Astrocyte of the cerebellum (primary cell): ENCODE data around the gene UBN1.

Experiments used
- DNase-seq: peaks from one replicate; pipeline ENCODE4 v3.0.0-alpha.2; 2011; ENCODE audit warnings: low read depth
- H3K4me3 ChIP-seq: 2 replicates; pipeline ENCODE4 v1.5.1; 2011; ENCODE audit warnings: mild to moderate bottlenecking, low read depth, low read length, moderate library complexity
- in situ Hi-C: cut with HindIII; loops from 2 replicates; pipeline ENCODE4 v1.10.0; 2017; ENCODE audit warnings: low sequenced_read_pairs
- TF ChIP-seq, protein P1 (sequence below): IDR thresholded peaks from 2 replicates; pipeline ENCODE4 v1.5.1; 2012; ENCODE audit warnings: low read length, low read depth, moderate library complexity, mild to moderate bottlenecking; ENCODE audit errors: missing control alignments

Gene UBN1, protein sequence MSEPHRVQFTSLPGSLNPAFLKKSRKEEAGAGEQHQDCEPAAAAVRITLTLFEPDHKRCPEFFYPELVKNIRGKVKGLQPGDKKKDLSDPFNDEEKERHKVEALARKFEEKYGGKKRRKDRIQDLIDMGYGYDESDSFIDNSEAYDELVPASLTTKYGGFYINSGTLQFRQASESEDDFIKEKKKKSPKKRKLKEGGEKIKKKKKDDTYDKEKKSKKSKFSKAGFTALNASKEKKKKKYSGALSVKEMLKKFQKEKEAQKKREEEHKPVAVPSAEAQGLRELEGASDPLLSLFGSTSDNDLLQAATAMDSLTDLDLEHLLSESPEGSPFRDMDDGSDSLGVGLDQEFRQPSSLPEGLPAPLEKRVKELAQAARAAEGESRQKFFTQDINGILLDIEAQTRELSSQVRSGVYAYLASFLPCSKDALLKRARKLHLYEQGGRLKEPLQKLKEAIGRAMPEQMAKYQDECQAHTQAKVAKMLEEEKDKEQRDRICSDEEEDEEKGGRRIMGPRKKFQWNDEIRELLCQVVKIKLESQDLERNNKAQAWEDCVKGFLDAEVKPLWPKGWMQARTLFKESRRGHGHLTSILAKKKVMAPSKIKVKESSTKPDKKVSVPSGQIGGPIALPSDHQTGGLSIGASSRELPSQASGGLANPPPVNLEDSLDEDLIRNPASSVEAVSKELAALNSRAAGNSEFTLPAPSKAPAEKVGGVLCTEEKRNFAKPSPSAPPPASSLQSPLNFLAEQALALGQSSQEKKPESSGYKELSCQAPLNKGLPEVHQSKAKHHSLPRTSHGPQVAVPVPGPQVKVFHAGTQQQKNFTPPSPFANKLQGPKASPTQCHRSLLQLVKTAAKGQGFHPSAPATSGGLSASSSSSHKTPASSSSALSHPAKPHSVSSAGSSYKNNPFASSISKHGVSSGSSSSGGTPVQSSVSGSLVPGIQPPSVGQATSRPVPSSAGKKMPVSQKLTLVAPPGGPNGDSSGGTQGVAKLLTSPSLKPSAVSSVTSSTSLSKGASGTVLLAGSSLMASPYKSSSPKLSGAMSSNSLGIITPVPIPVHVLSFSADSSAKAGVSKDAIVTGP (N-terminal part only)

DNA sequence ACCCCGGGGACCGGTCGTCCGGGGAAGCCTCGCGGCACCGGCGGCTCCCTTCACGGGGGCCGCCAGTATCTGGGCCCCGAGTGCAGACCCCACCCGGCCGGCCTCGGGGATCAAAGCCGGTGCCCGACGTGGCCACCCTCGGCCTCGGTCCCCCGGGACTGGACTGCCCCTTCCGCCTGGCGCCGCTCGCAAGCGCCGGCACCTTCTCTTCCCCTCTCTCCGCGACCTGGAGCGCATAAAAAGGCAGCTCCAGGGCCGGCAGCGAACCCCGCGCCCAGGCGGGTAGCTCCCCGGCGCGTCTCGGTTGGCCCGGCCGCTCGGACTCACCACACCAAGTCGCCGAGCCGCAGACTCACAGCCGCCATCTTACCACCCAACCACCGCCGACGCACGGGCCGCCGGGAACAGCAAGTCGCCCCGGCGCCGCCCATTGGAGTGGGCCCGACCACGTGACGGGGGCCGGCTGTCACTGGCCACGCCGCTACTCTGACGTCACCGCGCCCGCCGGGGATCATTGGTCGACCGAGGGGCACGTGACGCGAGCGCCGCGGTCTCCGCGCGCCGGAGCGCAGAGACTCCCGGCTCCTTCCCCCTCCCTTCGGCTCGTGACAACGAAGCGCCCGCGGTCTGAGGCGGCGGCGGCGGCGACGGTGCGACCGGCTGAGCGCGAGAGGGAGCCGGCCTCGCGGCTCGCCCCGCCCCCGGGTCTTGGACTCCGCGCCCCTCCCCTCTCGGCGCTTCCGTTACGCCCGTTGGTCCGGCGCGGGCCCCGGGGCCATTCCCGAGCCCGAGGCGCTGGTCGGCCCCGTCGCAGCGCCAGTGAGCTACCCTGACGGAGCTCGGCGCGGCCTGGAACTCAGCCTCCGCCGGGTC is at the start of gene UBN1, which contains the start of gene GLYR1:
Gene UBN1, plus strand, starts transcription at position 581 of the 873 bp plus-strand sequence. CDS start 5,437 bp downstream, outside the sequence.
Gene GLYR1, minus strand, starts transcription at position 388 of the 873 bp plus-strand sequence. Its CDS starts 23 bp downstream, at position 365.
- peak within 1 kb of the TSS; percentile 87 for H3K4me3 ChIP-seq
- TF ChIP-seq, protein P1, sequence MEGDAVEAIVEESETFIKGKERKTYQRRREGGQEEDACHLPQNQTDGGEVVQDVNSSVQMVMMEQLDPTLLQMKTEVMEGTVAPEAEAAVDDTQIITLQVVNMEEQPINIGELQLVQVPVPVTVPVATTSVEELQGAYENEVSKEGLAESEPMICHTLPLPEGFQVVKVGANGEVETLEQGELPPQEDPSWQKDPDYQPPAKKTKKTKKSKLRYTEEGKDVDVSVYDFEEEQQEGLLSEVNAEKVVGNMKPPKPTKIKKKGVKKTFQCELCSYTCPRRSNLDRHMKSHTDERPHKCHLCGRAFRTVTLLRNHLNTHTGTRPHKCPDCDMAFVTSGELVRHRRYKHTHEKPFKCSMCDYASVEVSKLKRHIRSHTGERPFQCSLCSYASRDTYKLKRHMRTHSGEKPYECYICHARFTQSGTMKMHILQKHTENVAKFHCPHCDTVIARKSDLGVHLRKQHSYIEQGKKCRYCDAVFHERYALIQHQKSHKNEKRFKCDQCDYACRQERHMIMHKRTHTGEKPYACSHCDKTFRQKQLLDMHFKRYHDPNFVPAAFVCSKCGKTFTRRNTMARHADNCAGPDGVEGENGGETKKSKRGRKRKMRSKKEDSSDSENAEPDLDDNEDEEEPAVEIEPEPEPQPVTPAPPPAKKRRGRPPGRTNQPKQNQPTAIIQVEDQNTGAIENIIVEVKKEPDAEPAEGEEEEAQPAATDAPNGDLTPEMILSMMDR: no peak
- in situ Hi-C loops: no loop called here
- peak; percentile 90 for DNase-seq

DNA sequence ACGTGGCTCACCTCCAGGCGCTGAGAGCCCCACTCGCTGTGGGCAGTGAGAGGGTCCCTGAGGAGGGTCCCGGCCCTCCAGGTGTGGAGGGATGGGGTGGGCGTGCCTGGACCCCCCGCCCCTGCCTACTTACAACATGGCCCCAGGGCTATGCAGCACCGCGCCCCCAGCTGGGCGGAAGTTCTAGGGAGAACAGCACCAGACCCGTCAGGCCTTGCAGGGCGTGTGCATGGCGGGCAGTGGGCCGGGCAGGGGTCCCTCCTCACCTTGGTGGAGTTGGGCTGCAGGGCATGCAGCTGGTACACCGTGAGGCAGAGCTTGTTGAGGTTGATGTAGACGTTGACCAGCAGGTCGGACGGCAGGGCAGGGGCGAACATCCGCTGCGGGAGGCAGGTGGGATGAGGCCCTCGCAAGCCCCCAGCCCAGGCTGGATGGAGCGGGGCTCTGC is 49.5 kb upstream of the UBN1 start:
- in situ Hi-C loops: no loop called here
- TF ChIP-seq, protein P1: no peak
- no peak overlapping the region for H3K4me3 ChIP-seq
- no peak for DNase-seq

DNA sequence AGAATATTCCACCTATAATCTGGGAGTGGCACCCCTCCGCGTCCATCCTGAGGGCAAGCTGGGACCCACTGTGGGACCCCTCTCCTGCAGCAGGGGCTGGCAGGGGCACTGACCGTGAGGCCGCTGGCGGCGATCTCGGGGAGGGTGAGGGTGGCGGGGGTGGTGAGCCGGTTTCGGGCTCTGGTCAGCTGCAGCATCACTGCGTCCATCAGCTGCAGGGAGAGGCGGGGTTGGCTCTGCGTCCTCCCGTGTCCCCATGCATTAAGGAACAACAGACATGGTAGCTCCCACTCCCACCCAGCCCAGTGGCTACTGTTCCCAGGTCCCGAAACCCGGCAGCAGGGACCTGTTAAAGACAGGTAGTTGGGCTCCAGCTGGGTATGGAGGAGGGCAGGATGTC is 48.8 kb upstream of the UBN1 start:
- no peak overlapping the region for H3K4me3 ChIP-seq
- TF ChIP-seq, protein P1: no peak
- DNase-seq: no peak
- in situ Hi-C loops: no loop called here

DNA sequence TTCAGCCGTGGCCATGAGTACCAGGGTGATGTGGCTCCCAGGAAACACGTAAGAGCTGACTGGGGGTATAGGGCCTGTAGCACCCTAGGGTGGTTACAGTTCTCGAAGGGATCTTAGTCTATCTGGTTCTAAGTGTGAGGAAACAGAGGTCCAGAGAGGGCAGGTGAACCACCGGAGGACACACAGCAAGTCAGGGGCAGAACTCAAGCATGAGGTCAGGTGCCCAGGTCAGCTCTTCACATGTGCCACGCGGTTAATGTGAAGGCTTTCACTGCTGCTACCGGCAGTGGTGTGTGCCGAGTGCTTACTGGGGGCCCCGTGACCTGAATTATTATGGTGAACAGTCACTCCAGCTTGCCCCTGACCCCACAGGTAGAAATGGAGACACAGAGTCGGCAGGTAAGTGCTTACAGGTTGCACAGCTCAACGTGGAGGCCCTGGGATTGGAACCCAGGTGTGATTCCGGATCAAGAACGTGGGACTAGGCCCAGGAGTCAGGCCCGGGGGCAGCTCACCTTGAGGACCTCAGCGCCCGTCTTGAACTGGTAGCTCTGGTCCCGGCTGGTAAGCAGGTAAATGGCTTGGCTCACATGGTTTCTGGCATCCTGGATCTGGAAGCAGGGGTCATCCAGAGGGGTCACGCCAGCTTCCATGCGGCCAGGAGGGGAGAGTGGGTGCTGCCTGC is 48.0 kb upstream of the UBN1 start:
- TF ChIP-seq, protein P1: no peak
- no peak for DNase-seq
- H3K4me3 ChIP-seq: no peak overlapping the region
- in situ Hi-C loops: no loop called here

DNA sequence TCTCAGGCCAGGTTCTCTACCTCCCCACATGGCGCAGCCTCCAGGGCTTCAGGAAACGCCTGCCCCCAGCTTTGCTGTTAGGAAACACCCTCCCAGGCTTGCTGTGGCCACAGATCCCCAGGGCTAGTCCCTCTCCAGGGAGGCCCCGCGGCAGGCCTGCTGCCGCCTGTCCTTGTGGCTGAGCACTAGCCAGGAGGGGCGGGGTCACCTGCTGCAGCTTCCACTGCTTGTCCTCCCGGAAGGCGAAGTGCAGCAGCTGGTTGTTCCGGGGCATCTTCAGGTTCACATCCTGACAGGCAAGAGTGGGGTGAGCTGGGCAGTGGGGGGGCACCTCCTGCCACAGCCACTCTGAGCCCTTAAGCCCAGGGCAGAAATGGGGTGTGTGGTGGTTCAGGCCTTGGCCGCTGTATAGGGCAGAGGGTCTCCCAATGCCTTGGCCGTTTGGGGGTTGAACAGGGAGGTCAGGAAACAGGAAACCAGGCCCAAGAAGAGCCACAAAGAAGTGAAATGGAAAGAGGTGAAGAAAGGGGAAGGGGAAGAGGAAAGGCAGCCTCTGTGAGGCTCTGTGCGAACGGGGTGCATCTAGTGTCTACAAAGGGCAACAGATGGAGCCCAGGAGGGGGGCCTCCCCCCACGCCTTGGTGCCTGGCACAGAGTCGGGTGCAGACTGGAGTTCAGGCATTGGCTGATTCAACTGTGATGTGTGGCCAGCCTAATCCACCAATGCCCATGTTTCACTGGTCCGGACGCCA is 46.8 kb upstream of the UBN1 start:
- H3K4me3 ChIP-seq: no peak overlapping the region
- DNase-seq: no peak
- TF ChIP-seq, protein P1: no peak
- in situ Hi-C loops: no loop called here
